Ishikawa (cell line): ENCODE data around the gene DPYSL5.

Experiments used
- CEBPB ChIP-seq: IDR thresholded peaks from 2 replicates; pipeline ENCODE4 v1.6.1; 2012
- TF ChIP-seq, protein P1 (sequence below): IDR thresholded peaks from 2 replicates; pipeline ENCODE4 v1.6.1; 2012; ENCODE audit warnings: low read depth, mild to moderate bottlenecking

DNA sequence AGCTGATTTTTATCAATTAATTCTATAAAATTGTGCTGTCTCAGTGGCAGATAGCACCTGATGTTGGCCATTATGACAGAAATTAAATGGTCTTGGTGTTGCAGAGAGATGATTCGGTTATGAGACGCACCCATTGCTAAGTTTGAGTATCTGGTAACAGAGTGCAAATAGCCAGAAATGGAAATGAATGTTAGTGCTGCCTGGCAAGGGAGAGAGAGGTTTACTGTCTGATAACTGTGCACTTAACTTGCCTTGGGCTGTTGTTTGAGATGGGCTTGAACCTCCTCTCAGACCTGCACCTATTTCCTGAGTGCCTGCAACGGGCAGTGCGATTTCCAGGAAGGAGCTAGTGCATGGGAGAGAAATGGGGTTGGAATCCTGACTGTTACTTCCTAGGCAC is 11.7 kb downstream of the DPYSL5 start:
- no peak for TF ChIP-seq CEBPB
- TF ChIP-seq, protein P1, sequence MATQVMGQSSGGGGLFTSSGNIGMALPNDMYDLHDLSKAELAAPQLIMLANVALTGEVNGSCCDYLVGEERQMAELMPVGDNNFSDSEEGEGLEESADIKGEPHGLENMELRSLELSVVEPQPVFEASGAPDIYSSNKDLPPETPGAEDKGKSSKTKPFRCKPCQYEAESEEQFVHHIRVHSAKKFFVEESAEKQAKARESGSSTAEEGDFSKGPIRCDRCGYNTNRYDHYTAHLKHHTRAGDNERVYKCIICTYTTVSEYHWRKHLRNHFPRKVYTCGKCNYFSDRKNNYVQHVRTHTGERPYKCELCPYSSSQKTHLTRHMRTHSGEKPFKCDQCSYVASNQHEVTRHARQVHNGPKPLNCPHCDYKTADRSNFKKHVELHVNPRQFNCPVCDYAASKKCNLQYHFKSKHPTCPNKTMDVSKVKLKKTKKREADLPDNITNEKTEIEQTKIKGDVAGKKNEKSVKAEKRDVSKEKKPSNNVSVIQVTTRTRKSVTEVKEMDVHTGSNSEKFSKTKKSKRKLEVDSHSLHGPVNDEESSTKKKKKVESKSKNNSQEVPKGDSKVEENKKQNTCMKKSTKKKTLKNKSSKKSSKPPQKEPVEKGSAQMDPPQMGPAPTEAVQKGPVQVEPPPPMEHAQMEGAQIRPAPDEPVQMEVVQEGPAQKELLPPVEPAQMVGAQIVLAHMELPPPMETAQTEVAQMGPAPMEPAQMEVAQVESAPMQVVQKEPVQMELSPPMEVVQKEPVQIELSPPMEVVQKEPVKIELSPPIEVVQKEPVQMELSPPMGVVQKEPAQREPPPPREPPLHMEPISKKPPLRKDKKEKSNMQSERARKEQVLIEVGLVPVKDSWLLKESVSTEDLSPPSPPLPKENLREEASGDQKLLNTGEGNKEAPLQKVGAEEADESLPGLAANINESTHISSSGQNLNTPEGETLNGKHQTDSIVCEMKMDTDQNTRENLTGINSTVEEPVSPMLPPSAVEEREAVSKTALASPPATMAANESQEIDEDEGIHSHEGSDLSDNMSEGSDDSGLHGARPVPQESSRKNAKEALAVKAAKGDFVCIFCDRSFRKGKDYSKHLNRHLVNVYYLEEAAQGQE: no peak
